Measurements from ENCODE around the gene CLHC1.

The CLHC1 gene

GRCh38 chr2:55136138-55136541 is 96.0 kb downstream of the CLHC1 start:
- TF ChIP-seq CREB1 (IDR thresholded peaks at IDR 0.05; ENCODE audit: low read depth) (no peak), TAF1 (IDR thresholded peaks at IDR 0.05; ENCODE audit: low read depth) (no peak), FOXM1 (IDR thresholded peaks at IDR 0.05; ENCODE audit: borderline replicate concordance, low read depth) (no peak), YY1 (IDR thresholded peaks at IDR 0.05; ENCODE audit: low read depth) (no peak)

GRCh38 chr2:55135491-55135890 is 96.6 kb downstream of the CLHC1 start:
- TF ChIP-seq TCF12 (IDR thresholded peaks at IDR 0.05; ENCODE audit: low read depth), result no peak
- no peak for TF ChIP-seq TAF1 (IDR thresholded peaks at IDR 0.05; ENCODE audit: low read depth)
- TF ChIP-seq CEBPB (IDR thresholded peaks at IDR 0.05), result no peak
- TF ChIP-seq CREB1 (IDR thresholded peaks at IDR 0.05; ENCODE audit: low read depth), result no peak
- TF ChIP-seq MAX (IDR thresholded peaks at IDR 0.05), result no peak
- no peak for TF ChIP-seq USF1 (IDR thresholded peaks at IDR 0.05)
- no peak for TF ChIP-seq YY1 (IDR thresholded peaks at IDR 0.05; ENCODE audit: low read depth)
- no peak for TF ChIP-seq EGR1 (IDR thresholded peaks at IDR 0.05)
- TF ChIP-seq NFIC (IDR thresholded peaks at IDR 0.05), result no peak
- TF ChIP-seq RAD21 (IDR thresholded peaks at IDR 0.05; ENCODE audit: low read depth), result no peak
- TF ChIP-seq TEAD4 (IDR thresholded peaks at IDR 0.05), result no peak
- no peak for TF ChIP-seq ZBTB7A (IDR thresholded peaks at IDR 0.05; ENCODE audit: low read depth)
- no peak for TF ChIP-seq EP300 (IDR thresholded peaks at IDR 0.05; ENCODE audit: borderline replicate concordance)
- TF ChIP-seq FOXM1 (IDR thresholded peaks at IDR 0.05; ENCODE audit: borderline replicate concordance, low read depth), result no peak
- TF ChIP-seq REST (IDR thresholded peaks at IDR 0.05; ENCODE audit: low read depth), result no peak

- TF ChIP-seq NFIC (IDR thresholded peaks at IDR 0.05), result no peak
- no peak for TF ChIP-seq RAD21 (IDR thresholded peaks at IDR 0.05; ENCODE audit: low read depth)
These were observed 97.8 kb downstream of the CLHC1 start for GRCh38 chr2:55134316-55134706.

GRCh38 chr2:55133467-55134315 is 98.4 kb downstream of the CLHC1 start:
- no peak for TF ChIP-seq RAD21 (IDR thresholded peaks at IDR 0.05; ENCODE audit: low read depth)
- no peak for TF ChIP-seq CREB1 (IDR thresholded peaks at IDR 0.05; ENCODE audit: low read depth)
- no peak for TF ChIP-seq YY1 (IDR thresholded peaks at IDR 0.05; ENCODE audit: low read depth)

GRCh38 chr2:55130849-55131248 is 101.2 kb downstream of the CLHC1 start:
- TF ChIP-seq EP300 (IDR thresholded peaks at IDR 0.05; ENCODE audit: borderline replicate concordance) (no peak), CEBPB (IDR thresholded peaks at IDR 0.05) (no peak), EGR1 (IDR thresholded peaks at IDR 0.05) (no peak), TCF12 (IDR thresholded peaks at IDR 0.05; ENCODE audit: low read depth) (no peak), ZBTB7A (IDR thresholded peaks at IDR 0.05; ENCODE audit: low read depth) (no peak), YY1 (IDR thresholded peaks at IDR 0.05; ENCODE audit: low read depth) (no peak), REST (IDR thresholded peaks at IDR 0.05; ENCODE audit: low read depth) (no peak), TEAD4 (IDR thresholded peaks at IDR 0.05) (no peak)
